HepG2 (cell line): ENCODE data around the gene HOXD12. TPM values are rescaled to one million over a fixed set of nuclear protein-coding genes. Genes with fewer than 3 reads are reported as not detected.

Experiments
- ATAC-seq: fragments of 200-7000 bp; cut with Tn5 transposase; 3 replicates; pipeline ENCODE4 v1.9.1; 2020; ENCODE audit warnings: mild to moderate bottlenecking, moderate library complexity
- BruUV-seq: library from RNA; stranded (reverse); fragments of 400-500 nt; replicated peaks from 2 replicates; lab custom pipeline; 2021; lab: Mats Ljungman, UMichigan
- CTCF ChIA-PET: fragments of 300-600 bp; formaldehyde crosslinking; extraction: SDS; loops from one replicate; lab custom pipeline; 2021; ENCODE audit warnings: low total read pairs, inconsistent platforms, low intra/inter-chr PET ratio; lab: Yijun Ruan, JAX
- POLR2A ChIA-PET: fragments of 350-600 bp; sonication (Branson Sonifier 250); formaldehyde crosslinking; loops from one replicate; lab custom pipeline; 2020; ENCODE audit warnings: antibody characterized with exemption, inconsistent platforms; lab: Yijun Ruan, JAX
- DNase-seq: peaks from one replicate; pipeline ENCODE4 v3.0.0-alpha.2; 2015; ENCODE audit warnings: low spot score
- FAIRE-seq: peaks from 3 replicates; lab custom pipeline; 2011; peaks lifted over from hg19 to GRCh38; lab: Jason Lieb, UNC
- H2AFZ ChIP-seq: one replicate; pipeline ENCODE4 v1.6.1; 2011; ENCODE audit warnings: low read length, inconsistent platforms
- H3K27ac ChIP-seq: fragments of 300-600 bp; 3 replicates; pipeline ENCODE4 v1.8.0; 2011; ENCODE audit warnings: mixed run types, mild to moderate bottlenecking, mixed read lengths, low read length, inconsistent platforms; ENCODE audit not compliant: insufficient read depth; ENCODE audit errors: extremely low read length
- H3K27me3 ChIP-seq, 2 experiments: fragments of 200-600 bp in 1 of 2; 2 replicates in 1 of 2; 3 replicates in 1 of 2; pipeline versions ENCODE4 v1.6.0 to v1.8.0; 2011; ENCODE audit warnings: low read length in 2 of 2, mild to moderate bottlenecking in 2 of 2, moderate library complexity in 2 of 2, inconsistent platforms in 1 of 2; ENCODE audit not compliant: insufficient read depth in 2 of 2, control insufficient read depth in 1 of 2
- H3K36me3 ChIP-seq, 2 experiments: fragments of 200-600 bp in 1 of 2; replicated peaks in 1 of 2; 2 replicates in 1 of 2; 3 replicates in 1 of 2; pipeline versions ENCODE4 v1.5.1 to v1.8.0; 2011; ENCODE audit warnings: low read length in 2 of 2, inconsistent platforms in 1 of 2; ENCODE audit not compliant: insufficient read depth in 2 of 2, control insufficient read depth in 1 of 2
- H3K4me1 ChIP-seq: 2 replicates; pipeline ENCODE4 v1.5.1; 2012; ENCODE audit warnings: low read length, inconsistent platforms; ENCODE audit not compliant: insufficient read depth
- H3K4me2 ChIP-seq: 2 replicates; pipeline ENCODE4 v1.6.0; 2011; ENCODE audit warnings: low read depth, low read length, inconsistent platforms
- H3K4me3 ChIP-seq, 3 experiments: fragments of 200-600 bp in 1 of 3; sonication (generic), shearing (Covaris generic) in 1 of 3; replicated peaks in 1 of 3; 2 replicates each; pipeline ENCODE4 v1.5.1; 2011 to 2016; ENCODE audit warnings: low read length in 3 of 3, inconsistent platforms in 2 of 3, low read depth in 2 of 3, mild to moderate bottlenecking in 2 of 3, control low read depth in 1 of 3, mixed read lengths in 1 of 3; ENCODE audit not compliant: insufficient read depth in 1 of 3
- H3K79me2 ChIP-seq: one replicate; pipeline ENCODE4 v1.6.1; 2011; ENCODE audit warnings: low read length, inconsistent platforms; ENCODE audit not compliant: insufficient read depth
- H3K9ac ChIP-seq: 2 replicates; pipeline ENCODE4 v1.6.0; 2011; ENCODE audit warnings: mild to moderate bottlenecking, low read depth, low read length, inconsistent platforms; ENCODE audit not compliant: insufficient read depth
- H3K9me3 ChIP-seq: 2 replicates; pipeline ENCODE4 v1.5.1; 2012; ENCODE audit warnings: mild to moderate bottlenecking, low read length
- H4K20me1 ChIP-seq: 2 replicates; pipeline ENCODE4 v1.6.0; 2011; ENCODE audit warnings: inconsistent platforms, mild to moderate bottlenecking, low read length, moderate library complexity; ENCODE audit not compliant: insufficient read depth
- CBX2 ChIP-seq, 2 experiments: fragments of 200-600 bp in 1 of 2; sonication (generic); formaldehyde crosslinking in 1 of 2; IDR thresholded peaks; 2 replicates each; pipeline versions ENCODE4 v1.7.0 to v1.8.1; 2018 to 2022; ENCODE audit warnings: low read depth in 2 of 2, low read length in 1 of 2, mild to moderate bottlenecking in 1 of 2, missing genetic modification reagents in 1 of 2
- EZH2 ChIP-seq: conservative IDR thresholded peaks from 2 replicates; pipeline ENCODE4 v1.6.1; 2012; ENCODE audit warnings: mild to moderate bottlenecking, low read depth, low read length, moderate library complexity
- PHF20 ChIP-seq: sonication (generic); formaldehyde crosslinking; IDR thresholded peaks from 2 replicates; pipeline ENCODE4 v1.5.0; 2020; ENCODE audit warnings: mild to moderate bottlenecking, missing genetic modification reagents
- ZNF569 ChIP-seq: sonication (generic); formaldehyde crosslinking; IDR thresholded peaks from 2 replicates; pipeline ENCODE4 v1.5.0; 2020; ENCODE audit warnings: mild to moderate bottlenecking, missing genetic modification reagents, moderate library complexity, borderline replicate concordance
- WGBS: methylation state at CpG from one replicate; pipeline ENCODE4 v1.1.6; 2017; ENCODE audit warnings: low lambda C conversion rate; 5-methylcytosine and 5-hydroxymethylcytosine counted together
- in situ Hi-C: cut with HindIII; loops from 2 replicates; pipeline ENCODE4 v1.10.0; 2017; ENCODE audit warnings: low pct_unique_long_range_greater_than_20kb; ENCODE audit not compliant: extremely low pct_ligation_motif_present
- intact Hi-C: fragments of 100-400 bp; cut with micrococcal nuclease; formaldehyde crosslinking; loops from one replicate; pipeline ENCODE4 v1.10.0; 2022; ENCODE audit not compliant: unreplicated experiment
- polyA plus RNA-seq, 8 experiments: library from polyadenylated mRNA; depleted of rRNA in 3 of 8; stranded (reverse) in 7 of 8; unstranded in 1 of 8; fragments of >200 nt; fragmentation: Illumina TruSeq in 4 of 8; extraction: Trizol in 4 of 8; gene quantifications; 2 replicates each; pipeline versions ENCODE4 v1.2.1 to v1.2.3, GENCODE V29; 2011 to 2016; ENCODE audit warnings: low read depth in 4 of 8, missing spikeins in 1 of 8, mixed read lengths in 1 of 8; ENCODE audit not compliant: insufficient read depth in 1 of 8
- total RNA-seq, 5 experiments: library from RNA; depleted of rRNA; stranded (reverse); fragments of >200 nt; fragmentation: Illumina TruSeq; extraction: Trizol; gene quantifications; 2 replicates each; pipeline ENCODE4 v1.2.3, GENCODE V29; 2016; ENCODE audit warnings: low read depth in 1 of 5
- TF ChIP-seq, protein P1 (sequence below), 2 experiments: fragments of 450-650 bp in 1 of 2; sonication (generic) in 1 of 2; formaldehyde crosslinking; IDR thresholded peaks; 2 replicates each; pipeline versions ENCODE4 v1.5.0 to v1.8.0; 2020 to 2022; ENCODE audit warnings: mild to moderate bottlenecking in 1 of 2, missing genetic modification reagents in 1 of 2
- TF ChIP-seq, protein P2 (sequence below): sonication (generic); formaldehyde crosslinking; IDR thresholded peaks from 2 replicates; pipeline ENCODE4 v1.4.0; 2020; ENCODE audit warnings: missing genetic modification reagents

The HOXD12 gene
- total and polyA plus RNA-seq, 2 of the 13 experiments (the other 11 are each of a cell fraction or from before 2014, with no cell fraction given), result not detected

DNA sequence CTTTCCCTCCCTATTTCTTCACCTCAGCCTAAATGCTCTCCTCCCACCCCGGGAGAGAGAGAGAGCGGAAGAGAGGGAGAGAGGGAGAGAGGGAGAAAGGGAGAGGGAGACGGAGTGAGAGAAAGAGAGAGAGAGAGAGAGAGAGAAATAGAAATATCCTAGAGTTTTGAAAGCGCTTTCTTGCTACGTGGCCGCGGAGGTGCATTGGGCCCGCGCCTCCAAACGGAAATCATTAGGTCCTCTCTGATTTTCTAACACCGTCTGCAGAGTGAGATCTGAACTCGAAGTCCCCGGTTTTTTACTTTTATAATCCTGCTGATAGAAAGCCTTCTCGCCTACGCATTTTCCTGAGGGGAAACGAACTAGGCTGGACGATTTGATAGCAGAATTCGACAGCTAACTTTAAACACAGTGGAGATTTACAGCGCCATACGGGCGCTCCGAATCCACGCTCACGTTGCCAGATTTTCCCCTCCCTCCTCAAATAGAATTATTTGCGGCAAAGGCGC, 14.9 kb upstream of the HOXD12 start:
- no peak overlapping the region for H3K27ac ChIP-seq
- TF ChIP-seq EZH2 (peak; percentile 93; the same call in 1 of the 2 replicates), CBX2 (IDR thresholded peaks at IDR 0.05; ENCODE audit: low read depth, low read length) (peak; percentile 89), CBX2 (CRISPR knock-in tag; IDR thresholded peaks at IDR 0.05; ENCODE audit: low read depth) (no peak), ZNF569 (CRISPR knock-in tag) (no peak), PHF20 (no peak)
- TF ChIP-seq, protein P1, sequence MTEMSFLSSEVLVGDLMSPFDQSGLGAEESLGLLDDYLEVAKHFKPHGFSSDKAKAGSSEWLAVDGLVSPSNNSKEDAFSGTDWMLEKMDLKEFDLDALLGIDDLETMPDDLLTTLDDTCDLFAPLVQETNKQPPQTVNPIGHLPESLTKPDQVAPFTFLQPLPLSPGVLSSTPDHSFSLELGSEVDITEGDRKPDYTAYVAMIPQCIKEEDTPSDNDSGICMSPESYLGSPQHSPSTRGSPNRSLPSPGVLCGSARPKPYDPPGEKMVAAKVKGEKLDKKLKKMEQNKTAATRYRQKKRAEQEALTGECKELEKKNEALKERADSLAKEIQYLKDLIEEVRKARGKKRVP (CRISPR knock-in tag; IDR thresholded peaks at IDR 0.05), result no peak
- TF ChIP-seq, protein P2, sequence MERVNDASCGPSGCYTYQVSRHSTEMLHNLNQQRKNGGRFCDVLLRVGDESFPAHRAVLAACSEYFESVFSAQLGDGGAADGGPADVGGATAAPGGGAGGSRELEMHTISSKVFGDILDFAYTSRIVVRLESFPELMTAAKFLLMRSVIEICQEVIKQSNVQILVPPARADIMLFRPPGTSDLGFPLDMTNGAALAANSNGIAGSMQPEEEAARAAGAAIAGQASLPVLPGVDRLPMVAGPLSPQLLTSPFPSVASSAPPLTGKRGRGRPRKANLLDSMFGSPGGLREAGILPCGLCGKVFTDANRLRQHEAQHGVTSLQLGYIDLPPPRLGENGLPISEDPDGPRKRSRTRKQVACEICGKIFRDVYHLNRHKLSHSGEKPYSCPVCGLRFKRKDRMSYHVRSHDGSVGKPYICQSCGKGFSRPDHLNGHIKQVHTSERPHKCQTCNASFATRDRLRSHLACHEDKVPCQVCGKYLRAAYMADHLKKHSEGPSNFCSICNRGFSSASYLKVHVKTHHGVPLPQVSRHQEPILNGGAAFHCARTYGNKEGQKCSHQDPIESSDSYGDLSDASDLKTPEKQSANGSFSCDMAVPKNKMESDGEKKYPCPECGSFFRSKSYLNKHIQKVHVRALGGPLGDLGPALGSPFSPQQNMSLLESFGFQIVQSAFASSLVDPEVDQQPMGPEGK (CRISPR knock-in tag), result no peak

More for the DNA sequence above, 14.9 kb upstream of the HOXD12 start:
- no TSS peak for BruUV-seq
- Histone ChIP-seq H3K79me2 (no peaks in the 10 kb centered on the region), H3K36me3 (no peaks in the 10 kb centered on the region), H3K9me3 (no peaks in the 10 kb centered on the region), H2AFZ (no peak overlapping the region), H3K4me2 (no peak overlapping the region), H3K9ac (no peak overlapping the region), H3K4me3 (no peak overlapping the region), H3K27me3 (peaks cover 12 to 82% of the 10 kb centered on the region in 2 experiments; a peak in 4 of 5 replicates), H3K4me1 (peaks cover 25% of the 10 kb centered on the region), H4K20me1 (no peaks in the 10 kb centered on the region)
- 28% methylated on average over 26 of the region's 26 CpGs for WGBS
- intact Hi-C loops (no loop called here), in situ Hi-C loops (no loop called here)
- POLR2A ChIA-PET, result no interaction called here
- no peak for ATAC-seq
- CTCF ChIA-PET, result no interaction called here
- no peak for DNase-seq
- FAIRE-seq, result no peak
